Nephron (organoid): ENCODE results near the gene SLTM.
"Not testable (repeated sequence)": the region's sequence is repeated elsewhere in the genome, so short reads cannot be mapped to it uniquely, and the experiment has no call there.

ENCODE experiments used
- H3K27ac Mint-ChIP-seq, 3 experiments: 2 replicates each; pipeline ENCODE4 v1.8.0; 2020; ENCODE audit warnings: mixed read lengths in 3 of 3, mild to moderate bottlenecking in 2 of 3, moderate library complexity in 1 of 3
- H3K27me3 Mint-ChIP-seq: 2 replicates; pipeline ENCODE4 v1.8.0; 2021; ENCODE audit warnings: low read depth, mild to moderate bottlenecking, moderate library complexity, mixed read lengths
- H3K36me3 Mint-ChIP-seq: 2 replicates; pipeline ENCODE4 v1.8.0; 2020; ENCODE audit warnings: low read depth, mixed read lengths
- H3K4me1 Mint-ChIP-seq: 2 replicates; pipeline ENCODE4 v1.8.0; 2020; ENCODE audit warnings: mixed read lengths
- H3K4me3 Mint-ChIP-seq, 3 experiments: 2 replicates each; pipeline ENCODE4 v1.8.0; 2020; ENCODE audit warnings: mild to moderate bottlenecking in 3 of 3, mixed read lengths in 3 of 3, moderate library complexity in 2 of 3
- H3K9me3 Mint-ChIP-seq: 2 replicates; pipeline ENCODE4 v1.8.0; 2020; ENCODE audit warnings: mixed read lengths
- CTCF ChIP-seq, 3 experiments: fragments of 200-600 bp; sonication (generic); IDR thresholded peaks; one replicate each; pipeline ENCODE4 v1.5.0; 2021; ENCODE audit warnings: antibody characterized with exemption in 3 of 3; ENCODE audit not compliant: unreplicated experiment in 3 of 3

Gene SLTM

GRCh38 chr15:58923696-58924300, 9.7 kb downstream of the SLTM start:
- peak overlapping the region in 1 of 3 experiments; percentile 54 for H3K27ac Mint-ChIP-seq
- peaks cover 31% of the 10 kb centered on the region for H3K36me3 Mint-ChIP-seq
- TF ChIP-seq CTCF (IDR thresholded peaks at IDR 0.05; ENCODE audit: unreplicated experiment in 3 of 3): no peak
- H3K9me3 Mint-ChIP-seq: no peaks in the 10 kb centered on the region
- peaks cover 4% of the 10 kb centered on the region for H3K4me1 Mint-ChIP-seq
- no peaks in the 10 kb centered on the region for H3K27me3 Mint-ChIP-seq
- H3K4me3 Mint-ChIP-seq: no peak overlapping the region

- Mint-ChIP-seq H3K4me1 (peaks cover 4% of the 10 kb centered on the region), H3K4me3 (no peak overlapping the region), H3K9me3 (no peaks in the 10 kb centered on the region), H3K36me3 (peaks cover 28% of the 10 kb centered on the region), H3K27me3 (no peaks in the 10 kb centered on the region), H3K27ac (peak overlapping the region in 1 of 3 experiments; percentile 17)
- TF ChIP-seq CTCF (IDR thresholded peaks at IDR 0.05; ENCODE audit: unreplicated experiment in 3 of 3): no peak
Measured at GRCh38 chr15:58923284-58923683, 10.2 kb downstream of the SLTM start.

GRCh38 chr15:58921267-58921790, 12.2 kb downstream of the SLTM start:
- Mint-ChIP-seq H3K27ac (no peak overlapping the region), H3K27me3 (no peaks in the 10 kb centered on the region), H3K9me3 (no peaks in the 10 kb centered on the region), H3K36me3 (peaks cover 30% of the 10 kb centered on the region), H3K4me3 (no peak overlapping the region), H3K4me1 (peaks cover 4% of the 10 kb centered on the region)
- no peak for TF ChIP-seq CTCF (IDR thresholded peaks at IDR 0.05; ENCODE audit: unreplicated experiment in 3 of 3)

GRCh38 chr15:58920447-58920846, 13.0 kb downstream of the SLTM start:
- not testable (repeated sequence) for H3K27ac Mint-ChIP-seq, H3K4me3 Mint-ChIP-seq, H3K4me1 Mint-ChIP-seq, H3K27me3 Mint-ChIP-seq, H3K9me3 Mint-ChIP-seq
- peaks cover 28% of the 10 kb centered on the region for H3K36me3 Mint-ChIP-seq

GRCh38 chr15:58919232-58919631, 14.2 kb downstream of the SLTM start:
- Mint-ChIP-seq H3K4me1 (no peaks in the 10 kb centered on the region), H3K4me3 (no peak overlapping the region), H3K27me3 (no peaks in the 10 kb centered on the region), H3K36me3 (peaks cover 37% of the 10 kb centered on the region), H3K27ac (no peak overlapping the region), H3K9me3 (no peaks in the 10 kb centered on the region)
- TF ChIP-seq CTCF (IDR thresholded peaks at IDR 0.05; ENCODE audit: unreplicated experiment in 3 of 3): no peak

- Mint-ChIP-seq H3K27me3 (no peaks in the 10 kb centered on the region), H3K4me3 (no peak overlapping the region), H3K27ac (no peak overlapping the region), H3K9me3 (no peaks in the 10 kb centered on the region), H3K4me1 (no peaks in the 10 kb centered on the region), H3K36me3 (peaks cover 43% of the 10 kb centered on the region)
- TF ChIP-seq CTCF (IDR thresholded peaks at IDR 0.05; ENCODE audit: unreplicated experiment in 3 of 3): no peak
Measured at GRCh38 chr15:58918239-58918638, 15.2 kb downstream of the SLTM start.

GRCh38 chr15:58917613-58918129, 15.8 kb downstream of the SLTM start:
- not testable (repeated sequence) for H3K27me3 Mint-ChIP-seq, H3K4me3 Mint-ChIP-seq, H3K4me1 Mint-ChIP-seq, H3K9me3 Mint-ChIP-seq, H3K27ac Mint-ChIP-seq
- peaks cover 44% of the 10 kb centered on the region for H3K36me3 Mint-ChIP-seq
